ENCODE results near the gene TJAP1.

The TJAP1 gene

GRCh38 chr6:43434943-43435342 lies 42.4 kb upstream of the TJAP1 start:
- H3K4me3 ChIP-seq (ENCODE audit: low read depth, low read length, poor library complexity, severe bottlenecking), result no peak overlapping the region
- H3K4me1 ChIP-seq (ENCODE audit: insufficient read depth, low read length, severe bottlenecking), result no peaks in the 10 kb centered on the region
- no peak overlapping the region for H3K27ac ChIP-seq (ENCODE audit: low read depth, low read length, poor library complexity, severe bottlenecking)
- peaks cover 50% of the 10 kb centered on the region for H3K36me3 ChIP-seq (ENCODE audit: insufficient read depth, low read length)
- no peaks in the 10 kb centered on the region for H3K9me3 ChIP-seq (ENCODE audit: low read length)
- H3K9me2 ChIP-seq (ENCODE audit: low read depth, low read length), result no peaks in the 10 kb centered on the region
- no peak for TF ChIP-seq EZH2 (IDR thresholded peaks at IDR 0.05; ENCODE audit: borderline replicate concordance, low read length)
- no peak for TF ChIP-seq CTCF (IDR thresholded peaks at IDR 0.05; ENCODE audit: low read length)
- no peak overlapping the region for H2AFZ ChIP-seq (ENCODE audit: low read length)
- no peaks in the 10 kb centered on the region for H3F3A ChIP-seq (ENCODE audit: insufficient read depth, low read length)
- H3K9ac ChIP-seq (ENCODE audit: low read length), result no peak overlapping the region
- H3K79me2 ChIP-seq (ENCODE audit: insufficient read depth, low read length), result no peaks in the 10 kb centered on the region
- H3K4me2 ChIP-seq (ENCODE audit: low read length), result no peak overlapping the region
- H4K20me1 ChIP-seq (ENCODE audit: insufficient read depth, low read length), result no peaks in the 10 kb centered on the region
- no peaks in the 10 kb centered on the region for H3K27me3 ChIP-seq (ENCODE audit: insufficient read depth, low read length)

- TF ChIP-seq CTCF (IDR thresholded peaks at IDR 0.05; ENCODE audit: low read length) (no peak), EZH2 (IDR thresholded peaks at IDR 0.05; ENCODE audit: borderline replicate concordance, low read length) (no peak)
Measured at GRCh38 chr6:43435682-43436437, 41.5 kb upstream of the TJAP1 start.

GRCh38 chr6:43436577-43437282 lies 40.6 kb upstream of the TJAP1 start:
- H3K27ac ChIP-seq (ENCODE audit: low read depth, low read length, poor library complexity, severe bottlenecking), result no peak overlapping the region
- no peaks in the 10 kb centered on the region for H3K4me1 ChIP-seq (ENCODE audit: insufficient read depth, low read length, severe bottlenecking)
- H3K36me3 ChIP-seq (ENCODE audit: insufficient read depth, low read length), result peaks cover 52% of the 10 kb centered on the region
- H2AFZ ChIP-seq (ENCODE audit: low read length), result no peak overlapping the region
- H3K9ac ChIP-seq (ENCODE audit: low read length), result no peak overlapping the region
- no peak overlapping the region for H3K4me2 ChIP-seq (ENCODE audit: low read length)
- no peaks in the 10 kb centered on the region for H3K9me2 ChIP-seq (ENCODE audit: low read depth, low read length)
- H3K79me2 ChIP-seq (ENCODE audit: insufficient read depth, low read length), result no peaks in the 10 kb centered on the region
- no peak overlapping the region for H3K4me3 ChIP-seq (ENCODE audit: low read depth, low read length, poor library complexity, severe bottlenecking)
- no peaks in the 10 kb centered on the region for H3K9me3 ChIP-seq (ENCODE audit: low read length)
- no peak for TF ChIP-seq EZH2 (IDR thresholded peaks at IDR 0.05; ENCODE audit: borderline replicate concordance, low read length)
- TF ChIP-seq CTCF (IDR thresholded peaks at IDR 0.05; ENCODE audit: low read length), result no peak
- H3K27me3 ChIP-seq (ENCODE audit: insufficient read depth, low read length), result no peaks in the 10 kb centered on the region
- no peaks in the 10 kb centered on the region for H4K20me1 ChIP-seq (ENCODE audit: insufficient read depth, low read length)
- H3F3A ChIP-seq (ENCODE audit: insufficient read depth, low read length), result no peaks in the 10 kb centered on the region

More at GRCh38 chr6:43435682-43436437, 41.5 kb upstream of the TJAP1 start:
- no peaks in the 10 kb centered on the region for H3K27me3 ChIP-seq (ENCODE audit: insufficient read depth, low read length)
- H3K4me2 ChIP-seq (ENCODE audit: low read length), result no peak overlapping the region
- H3K9ac ChIP-seq (ENCODE audit: low read length), result no peak overlapping the region
- peaks cover 50% of the 10 kb centered on the region for H3K36me3 ChIP-seq (ENCODE audit: insufficient read depth, low read length)
- no peaks in the 10 kb centered on the region for H4K20me1 ChIP-seq (ENCODE audit: insufficient read depth, low read length)
- no peak overlapping the region for H2AFZ ChIP-seq (ENCODE audit: low read length)
- no peaks in the 10 kb centered on the region for H3K9me2 ChIP-seq (ENCODE audit: low read depth, low read length)
- H3K4me1 ChIP-seq (ENCODE audit: insufficient read depth, low read length, severe bottlenecking), result no peaks in the 10 kb centered on the region
- no peaks in the 10 kb centered on the region for H3K79me2 ChIP-seq (ENCODE audit: insufficient read depth, low read length)
- no peak overlapping the region for H3K4me3 ChIP-seq (ENCODE audit: low read depth, low read length, poor library complexity, severe bottlenecking)
- H3K9me3 ChIP-seq (ENCODE audit: low read length), result no peaks in the 10 kb centered on the region
- no peak overlapping the region for H3K27ac ChIP-seq (ENCODE audit: low read depth, low read length, poor library complexity, severe bottlenecking)
- H3F3A ChIP-seq (ENCODE audit: insufficient read depth, low read length), result no peaks in the 10 kb centered on the region

All from OCI-LY1 (cell line).